NK-92 (cell line): ENCODE data around the gene SEMA6D.

Source experiments
- DNase-seq: peaks from one replicate; lab custom pipeline; 2025; ENCODE audit not compliant: unreplicated experiment; lab: John Stamatoyannopoulos, UW

Gene SEMA6D

DNA sequence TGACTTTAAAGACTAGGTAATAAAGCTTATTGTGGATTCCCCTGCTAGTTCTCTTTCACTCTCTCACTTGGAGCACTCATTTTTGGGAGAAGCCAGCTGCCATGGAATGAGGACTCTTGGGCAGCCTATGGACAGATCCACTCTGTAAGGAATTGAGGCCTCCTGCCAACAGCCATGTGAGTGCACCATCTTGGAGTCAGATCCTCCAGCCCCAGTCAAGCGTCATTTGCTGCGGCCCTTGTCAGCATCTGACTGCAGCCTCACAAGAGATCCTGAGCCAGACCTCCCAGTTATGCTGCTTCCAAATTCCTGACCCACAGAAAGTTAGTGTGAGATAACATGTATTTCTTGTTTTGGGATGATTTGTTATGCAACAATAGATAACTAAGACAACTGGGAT is 101.9 kb downstream of the SEMA6D start:
- DNase-seq: no peak

- no peak for DNase-seq
Observed at GRCh38 chr15:47820057-47820746, 102.9 kb downstream of the SEMA6D start.

GRCh38 chr15:47820747-47821319 is 103.5 kb downstream of the SEMA6D start:
- DNase-seq: no peak

- no peak for DNase-seq
Observed at GRCh38 chr15:47822048-47822447, 104.7 kb downstream of the SEMA6D start.
